HS-27A (cell line): ENCODE data around the gene B4GALT1.
"Not testable (repeated sequence)": the region's sequence is repeated elsewhere in the genome, so short reads cannot be mapped to it uniquely, and the experiment has no call there.

ENCODE experiments used
- DNase-seq: peaks from one replicate; pipeline ENCODE4 v3.0.0-alpha.2; 2012; ENCODE audit warnings: low read depth, missing footprints

Gene B4GALT1

GRCh38 chr9:33101104-33101951 lies 65.8 kb downstream of the B4GALT1 start:
- DNase-seq, result peak; percentile 79

DNA sequence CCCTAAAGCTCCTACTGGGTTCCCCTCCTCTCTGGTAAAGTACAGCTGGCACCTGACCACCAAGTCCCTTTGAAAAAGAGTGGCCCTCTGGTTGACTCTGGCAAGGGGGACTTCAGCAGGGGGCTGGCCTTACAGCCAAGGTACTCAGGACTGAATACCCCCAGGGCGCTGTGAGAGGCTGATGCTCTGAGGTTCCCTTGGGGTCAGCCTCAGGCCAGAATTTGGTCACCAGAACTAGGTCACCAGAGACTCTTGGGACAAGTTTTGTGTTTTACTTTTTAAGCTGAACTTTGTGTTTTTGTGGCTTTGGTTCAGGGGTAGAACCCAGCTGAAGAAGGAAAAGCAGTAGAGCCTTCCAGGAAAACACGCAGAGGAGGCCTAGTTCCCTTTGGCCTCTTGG lies 67.4 kb downstream of the B4GALT1 start:
- no peak for DNase-seq

GRCh38 chr9:33097192-33097591 lies 69.9 kb downstream of the B4GALT1 start:
- no peak for DNase-seq

- DNase-seq, result no peak
Observed at GRCh38 chr9:33092634-33093033, 74.5 kb downstream of the B4GALT1 start.

DNA sequence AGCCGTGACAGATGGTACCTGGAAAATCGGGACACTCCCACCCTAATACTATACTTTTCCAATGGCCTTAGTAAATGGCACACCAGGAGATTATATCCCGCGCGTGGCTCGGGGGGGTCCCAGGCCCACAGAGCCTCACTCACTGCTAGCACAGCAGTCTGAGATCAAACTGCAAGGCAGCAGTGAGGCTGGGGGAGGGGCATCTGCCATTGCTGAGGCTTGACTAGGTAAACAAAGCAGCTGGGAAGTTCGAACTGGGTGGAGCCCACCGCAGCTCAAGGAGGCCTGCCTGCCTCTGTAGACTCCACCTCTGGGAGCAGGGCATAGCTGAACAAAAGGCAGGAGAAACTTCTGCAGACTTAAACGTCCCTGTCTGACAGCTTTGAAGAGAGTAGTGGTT lies 81.5 kb downstream of the B4GALT1 start:
- not testable (repeated sequence) for DNase-seq

DNA sequence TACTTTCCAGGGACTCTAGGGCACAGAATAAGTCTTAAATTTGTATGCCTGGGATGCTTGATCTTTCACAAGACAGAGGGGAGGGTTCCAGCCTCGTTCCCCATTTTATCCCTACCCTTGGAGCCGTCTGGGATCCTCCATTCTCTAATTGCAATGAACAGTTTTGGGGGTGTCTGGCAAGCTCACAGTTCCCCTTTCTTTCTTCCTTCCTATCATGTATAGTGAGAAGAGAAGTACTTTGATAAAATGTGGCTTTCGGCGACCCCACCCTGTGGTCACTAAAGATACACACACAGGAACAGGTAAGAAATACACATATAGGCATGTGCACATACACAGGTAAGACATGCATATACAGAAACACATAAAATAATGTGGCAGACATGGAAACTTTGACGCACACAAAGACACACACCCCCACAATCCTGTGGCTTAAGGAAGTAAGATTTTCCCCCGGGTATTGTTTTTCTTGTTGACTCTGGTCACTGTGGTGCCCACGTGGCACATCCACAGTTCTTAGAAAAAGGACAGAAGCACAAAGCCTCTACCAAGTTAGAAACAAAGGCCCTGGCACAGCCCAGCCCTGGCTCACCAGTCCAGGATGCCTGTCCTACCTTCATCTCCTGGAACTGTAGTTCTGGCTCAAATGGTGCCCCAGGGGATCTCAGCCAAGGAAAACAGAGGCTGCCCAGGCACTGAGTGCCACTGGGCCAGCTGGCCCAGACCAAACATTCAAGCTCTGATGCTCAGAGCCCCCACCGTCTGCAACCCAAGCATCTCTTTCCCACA lies 84.4 kb downstream of the B4GALT1 start:
- DNase-seq, result no peak

- DNase-seq, result no peak
Observed at GRCh38 chr9:33082128-33082527, 85.0 kb downstream of the B4GALT1 start.

- DNase-seq, result peak; percentile 82
Observed at GRCh38 chr9:33081128-33081851, 85.8 kb downstream of the B4GALT1 start.

GRCh38 chr9:33080534-33080933 lies 86.6 kb downstream of the B4GALT1 start:
- DNase-seq, result no peak

GRCh38 chr9:33076046-33077004 lies 90.8 kb downstream of the B4GALT1 start, which contains the start of gene SMU1:
TSS of gene SMU1 (minus strand) at chr9:33076674. CDS start at chr9:33076608, 66 bp downstream.
- peak; percentile 87 for DNase-seq

DNA sequence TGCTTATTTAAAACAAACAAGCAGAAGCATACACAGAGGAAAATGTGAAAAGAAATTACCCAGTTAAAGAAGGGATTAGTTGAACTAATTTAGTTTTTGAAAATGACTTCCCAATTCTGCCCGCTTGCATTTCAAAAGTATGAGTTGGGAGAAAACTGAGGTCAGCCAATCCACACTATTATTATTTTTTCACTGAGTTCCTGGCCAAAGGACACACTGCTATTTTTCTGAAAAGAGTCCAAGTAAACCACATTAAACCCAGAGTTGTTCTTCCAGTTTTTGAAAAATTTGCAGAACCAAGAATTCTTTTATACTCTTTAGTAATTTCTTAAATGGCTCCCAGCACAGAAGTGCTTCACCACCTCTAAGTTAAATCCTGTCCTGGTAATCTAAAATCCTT lies 98.1 kb downstream of the B4GALT1 start:
- no peak for DNase-seq

- no peak for DNase-seq
Observed at GRCh38 chr9:33065157-33066076, 101.7 kb downstream of the B4GALT1 start.
